MM.1S (cell line): ENCODE results near the gene GRM1.

Source experiments
- DNase-seq: peaks from one replicate; pipeline ENCODE4 v3.0.0-alpha.2; 2015
- H2AFZ ChIP-seq: fragments of 300-600 bp; sonication (generic); 2 replicates; pipeline ENCODE4 v1.6.0; 2016; ENCODE audit warnings: antibody characterized with exemption, low read length
- H3F3A ChIP-seq: fragments of 300-600 bp; sonication (generic); 2 replicates; pipeline ENCODE4 v1.6.1; 2016; ENCODE audit warnings: mild to moderate bottlenecking, antibody characterized with exemption, low read length, moderate library complexity, mixed read lengths; ENCODE audit not compliant: insufficient read depth
- H3K27ac ChIP-seq: fragments of 300-600 bp; sonication (generic); 2 replicates; pipeline ENCODE4 v1.5.1; 2016; ENCODE audit warnings: mild to moderate bottlenecking, low read length
- H3K27me3 ChIP-seq: fragments of 300-600 bp; sonication (generic); replicated peaks from 2 replicates; pipeline ENCODE4 v1.6.0; 2016; ENCODE audit warnings: low read length; ENCODE audit not compliant: insufficient read depth
- H3K36me3 ChIP-seq: fragments of 300-600 bp; sonication (generic); replicated peaks from 2 replicates; pipeline ENCODE4 v1.6.1; 2016; ENCODE audit warnings: mild to moderate bottlenecking, low read length, mixed read lengths; ENCODE audit not compliant: insufficient read depth
- H3K4me1 ChIP-seq: fragments of 300-600 bp; sonication (generic); 2 replicates; pipeline ENCODE4 v1.6.1; 2016; ENCODE audit warnings: low read length, mixed read lengths
- H3K4me2 ChIP-seq: fragments of 300-600 bp; sonication (generic); 2 replicates; pipeline ENCODE4 v1.6.0; 2016; ENCODE audit warnings: low read depth, low read length
- H3K4me3 ChIP-seq: fragments of 300-600 bp; sonication (generic); 2 replicates; pipeline ENCODE4 v1.5.1; 2016; ENCODE audit warnings: low read length, mixed read lengths
- H3K79me2 ChIP-seq: fragments of 300-600 bp; sonication (generic); 2 replicates; pipeline ENCODE4 v1.6.1; 2016; ENCODE audit warnings: mixed run types, low read length, mixed read lengths
- H3K9ac ChIP-seq: fragments of 300-600 bp; sonication (generic); 2 replicates; pipeline ENCODE4 v1.6.1; 2016; ENCODE audit warnings: low read length, mixed read lengths
- H3K9me2 ChIP-seq: fragments of 300-600 bp; sonication (generic); replicated peaks from 2 replicates; pipeline ENCODE4 v1.6.1; 2016; ENCODE audit warnings: mild to moderate bottlenecking, low read length, mixed read lengths; ENCODE audit not compliant: insufficient read depth
- H3K9me3 ChIP-seq: fragments of 300-600 bp; sonication (generic); replicated peaks from 2 replicates; pipeline ENCODE4 v1.6.1; 2016; ENCODE audit warnings: mild to moderate bottlenecking, low read length, mixed read lengths; ENCODE audit not compliant: insufficient read depth
- H4K20me1 ChIP-seq: fragments of 300-600 bp; sonication (generic); 2 replicates; pipeline ENCODE4 v1.6.1; 2016; ENCODE audit warnings: mild to moderate bottlenecking, low read length, moderate library complexity, mixed read lengths; ENCODE audit not compliant: insufficient read depth
- CTCF ChIP-seq: fragments of 300-600 bp; sonication (generic); IDR thresholded peaks from 2 replicates; pipeline ENCODE4 v1.5.1; 2016; ENCODE audit warnings: antibody characterized with exemption, low read length, mixed read lengths
- EZH2 ChIP-seq: fragments of 300-600 bp; sonication (generic); optimal IDR thresholded peaks from 2 replicates; pipeline ENCODE3; 2017; ENCODE audit warnings: low read depth, mild to moderate bottlenecking, antibody characterized with exemption, low read length, mixed read lengths
- EZH2phosphoT487 ChIP-seq: fragments of 300-600 bp; sonication (generic); IDR thresholded peaks from 2 replicates; pipeline ENCODE4 v1.6.1; 2018; ENCODE audit warnings: antibody characterized with exemption, low read length

The GRM1 gene

DNA sequence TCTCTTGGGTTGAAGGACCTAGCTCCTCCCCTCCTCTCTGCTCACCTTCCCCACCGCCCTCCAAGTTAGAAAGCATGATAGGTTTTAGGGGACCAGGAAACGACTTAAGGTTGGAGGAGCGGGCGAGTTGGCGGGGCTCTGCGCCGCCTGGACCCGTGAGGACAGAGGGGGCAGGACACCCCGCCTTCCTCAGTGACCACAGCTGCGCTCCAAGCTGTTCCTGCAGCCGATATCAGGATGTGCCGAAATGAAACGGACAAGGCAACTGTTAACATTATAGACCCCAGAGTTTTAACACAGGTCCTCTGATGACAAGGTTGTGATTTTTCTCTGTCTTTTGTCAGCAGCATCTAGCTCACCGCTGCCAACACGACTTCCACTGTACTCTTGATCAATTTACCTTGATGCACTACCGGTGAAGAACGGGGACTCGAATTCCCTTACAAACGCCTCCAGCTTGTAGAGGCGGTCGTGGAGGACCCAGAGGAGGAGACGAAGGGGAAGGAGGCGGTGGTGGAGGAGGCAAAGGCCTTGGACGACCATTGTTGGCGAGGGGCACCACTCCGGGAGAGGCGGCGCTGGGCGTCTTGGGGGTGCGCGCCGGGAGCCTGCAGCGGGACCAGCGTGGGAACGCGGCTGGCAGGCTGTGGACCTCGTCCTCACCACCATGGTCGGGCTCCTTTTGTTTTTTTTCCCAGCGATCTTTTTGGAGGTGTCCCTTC, at the start of gene GRM1:
TSS of gene GRM1 (plus strand) at position 212 of the 722 bp plus-strand sequence. CDS start at position 668, 456 bp downstream.
- Histone ChIP-seq H3K36me3 (no peaks in the 10 kb centered on the region), H3K4me2 (no peak within 1 kb of the TSS), H2AFZ (no peak within 1 kb of the TSS), H3K27me3 (no peaks in the 10 kb centered on the region), H3K79me2 (no peaks in the 10 kb centered on the region), H3K4me1 (no peaks in the 10 kb centered on the region), H4K20me1 (no peaks in the 10 kb centered on the region), H3K27ac (no peak within 1 kb of the TSS), H3F3A (no peaks in the 10 kb centered on the region), H3K9ac (no peak within 1 kb of the TSS), H3K4me3 (no peak within 1 kb of the TSS), H3K9me2 (no peaks in the 10 kb centered on the region), H3K9me3 (no peaks in the 10 kb centered on the region)
- TF ChIP-seq CTCF = no peak
- no peak for TF ChIP-seq EZH2phosphoT487
- TF ChIP-seq EZH2 = no peak
- no peak for DNase-seq

DNA sequence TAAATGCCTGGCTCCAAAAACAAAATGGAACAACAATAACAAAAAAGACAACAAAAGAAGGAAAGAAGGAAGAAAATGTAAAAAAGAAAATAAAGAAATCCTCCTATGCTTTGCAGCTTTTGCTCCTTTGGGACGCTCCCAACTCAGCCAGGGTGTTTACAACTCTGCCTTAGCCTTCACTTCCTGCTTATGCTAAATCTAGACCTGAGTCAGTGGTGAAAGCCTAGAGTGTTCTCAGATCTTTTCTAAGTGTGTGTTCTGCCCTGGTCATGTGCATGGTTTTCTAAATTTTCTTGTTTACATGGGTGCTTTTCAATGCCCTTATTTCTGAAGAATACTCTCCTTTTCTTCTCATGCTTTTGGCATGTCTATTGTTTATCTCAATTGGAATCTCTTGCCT, 19.5 kb upstream of the GRM1 start:
- H3K4me2 ChIP-seq = no peak overlapping the region
- H3K9ac ChIP-seq = no peak overlapping the region
- DNase-seq = no peak
- H4K20me1 ChIP-seq = no peaks in the 10 kb centered on the region
- H3K27ac ChIP-seq = no peak overlapping the region
- H3K27me3 ChIP-seq = no peaks in the 10 kb centered on the region
- no peak overlapping the region for H3K4me3 ChIP-seq
- H3K4me1 ChIP-seq = no peaks in the 10 kb centered on the region
- H3K79me2 ChIP-seq = no peaks in the 10 kb centered on the region
- no peaks in the 10 kb centered on the region for H3F3A ChIP-seq
- no peak for TF ChIP-seq EZH2
- no peak for TF ChIP-seq EZH2phosphoT487
- TF ChIP-seq CTCF = no peak
- H3K9me3 ChIP-seq = no peaks in the 10 kb centered on the region
- no peaks in the 10 kb centered on the region for H3K36me3 ChIP-seq
- no peak overlapping the region for H2AFZ ChIP-seq
- no peaks in the 10 kb centered on the region for H3K9me2 ChIP-seq

DNA sequence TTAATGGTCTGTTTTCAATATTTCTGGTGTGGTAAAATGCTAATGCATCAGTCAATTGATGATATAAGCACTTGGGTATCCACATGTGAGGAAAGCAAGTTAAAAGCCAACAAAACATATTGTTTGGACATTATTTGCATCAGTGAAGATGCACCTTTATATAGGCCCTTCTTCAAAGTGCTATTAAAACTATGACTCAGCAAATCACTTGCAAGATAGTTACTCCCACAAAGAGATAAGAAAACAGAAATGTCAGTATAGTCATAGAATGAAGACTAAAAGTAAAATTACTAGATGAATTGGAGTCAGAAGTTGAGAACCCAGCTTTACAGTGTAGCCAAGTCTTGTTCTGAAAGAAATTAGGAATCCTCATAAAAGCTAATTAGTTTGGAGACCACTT, 14.6 kb upstream of the GRM1 start:
- Histone ChIP-seq H3K4me2 (no peak overlapping the region), H3K4me1 (no peaks in the 10 kb centered on the region), H3K9me2 (no peaks in the 10 kb centered on the region), H3K9ac (no peak overlapping the region), H2AFZ (no peak overlapping the region), H3K27ac (no peak overlapping the region), H3F3A (no peaks in the 10 kb centered on the region), H4K20me1 (no peaks in the 10 kb centered on the region), H3K36me3 (no peaks in the 10 kb centered on the region), H3K79me2 (no peaks in the 10 kb centered on the region), H3K4me3 (no peak overlapping the region), H3K27me3 (no peaks in the 10 kb centered on the region), H3K9me3 (no peaks in the 10 kb centered on the region)
- TF ChIP-seq CTCF (no peak), EZH2phosphoT487 (no peak), EZH2 (no peak)
- no peak for DNase-seq
